MM.1S (cell line): ENCODE data around the gene CPEB4.

Source experiments
- EZH2 ChIP-seq: fragments of 300-600 bp; sonication (generic); optimal IDR thresholded peaks from 2 replicates; pipeline ENCODE3; 2017; ENCODE audit warnings: low read depth, mild to moderate bottlenecking, antibody characterized with exemption, low read length, mixed read lengths
- EZH2phosphoT487 ChIP-seq: fragments of 300-600 bp; sonication (generic); IDR thresholded peaks from 2 replicates; pipeline ENCODE4 v1.6.1; 2018; ENCODE audit warnings: antibody characterized with exemption, low read length
- TF ChIP-seq, protein P1 (sequence below): fragments of 300-600 bp; sonication (generic); IDR thresholded peaks from 2 replicates; pipeline ENCODE4 v1.5.1; 2016; ENCODE audit warnings: antibody characterized with exemption, low read length, mixed read lengths

DNA sequence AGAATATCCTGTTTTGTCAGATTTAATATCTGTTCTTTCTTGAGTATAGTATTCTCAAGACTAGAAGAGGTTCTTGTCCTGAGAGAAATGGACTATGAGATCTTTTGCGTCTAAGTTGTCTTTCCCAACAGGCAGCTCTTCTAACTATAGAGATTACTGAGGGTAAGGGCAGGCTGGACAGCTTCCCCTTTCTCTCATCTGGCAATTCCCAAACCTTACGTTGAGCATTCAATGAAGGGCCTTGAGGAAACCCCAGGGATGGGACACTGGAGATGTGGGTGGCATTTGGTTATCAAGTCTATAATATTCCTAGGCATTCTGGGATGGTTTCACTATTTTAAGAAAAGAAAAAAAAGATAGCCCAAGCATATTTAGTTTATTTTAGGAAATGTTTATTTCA is 72.8 kb downstream of the CPEB4 start:
- TF ChIP-seq, protein P1, sequence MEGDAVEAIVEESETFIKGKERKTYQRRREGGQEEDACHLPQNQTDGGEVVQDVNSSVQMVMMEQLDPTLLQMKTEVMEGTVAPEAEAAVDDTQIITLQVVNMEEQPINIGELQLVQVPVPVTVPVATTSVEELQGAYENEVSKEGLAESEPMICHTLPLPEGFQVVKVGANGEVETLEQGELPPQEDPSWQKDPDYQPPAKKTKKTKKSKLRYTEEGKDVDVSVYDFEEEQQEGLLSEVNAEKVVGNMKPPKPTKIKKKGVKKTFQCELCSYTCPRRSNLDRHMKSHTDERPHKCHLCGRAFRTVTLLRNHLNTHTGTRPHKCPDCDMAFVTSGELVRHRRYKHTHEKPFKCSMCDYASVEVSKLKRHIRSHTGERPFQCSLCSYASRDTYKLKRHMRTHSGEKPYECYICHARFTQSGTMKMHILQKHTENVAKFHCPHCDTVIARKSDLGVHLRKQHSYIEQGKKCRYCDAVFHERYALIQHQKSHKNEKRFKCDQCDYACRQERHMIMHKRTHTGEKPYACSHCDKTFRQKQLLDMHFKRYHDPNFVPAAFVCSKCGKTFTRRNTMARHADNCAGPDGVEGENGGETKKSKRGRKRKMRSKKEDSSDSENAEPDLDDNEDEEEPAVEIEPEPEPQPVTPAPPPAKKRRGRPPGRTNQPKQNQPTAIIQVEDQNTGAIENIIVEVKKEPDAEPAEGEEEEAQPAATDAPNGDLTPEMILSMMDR, result no peak
- TF ChIP-seq EZH2 (no peak), EZH2phosphoT487 (no peak)
